Smooth muscle cell (in vitro differentiated cells): ENCODE measurements around the gene NUAK1. TPM values are rescaled to one million over a fixed set of nuclear protein-coding genes. Genes with fewer than 3 reads are reported as not detected.
A peak's percentile ranks its signal among the peaks of the same experiment; 100 is the strongest.

ENCODE experiments used
- DNase-seq: peaks from one replicate; lab custom pipeline; 2025; ENCODE audit not compliant: unreplicated experiment; lab: John Stamatoyannopoulos, UW
- H2AFZ ChIP-seq: fragments of 200-600 bp; sonication (generic); 2 replicates; pipeline ENCODE4 v1.6.0; 2016; ENCODE audit warnings: antibody characterized with exemption, low read depth, mild to moderate bottlenecking
- H3F3A ChIP-seq: fragments of 200-600 bp; sonication (generic); 2 replicates; pipeline ENCODE4 v1.6.0; 2017; ENCODE audit warnings: antibody characterized with exemption, low read depth
- H3K27ac ChIP-seq: fragments of 200-600 bp; sonication (generic); 2 replicates; pipeline ENCODE4 v1.5.1; 2016; ENCODE audit warnings: low read depth, mild to moderate bottlenecking
- H3K27me3 ChIP-seq: fragments of 200-600 bp; sonication (generic); 2 replicates; pipeline ENCODE4 v1.6.1; 2016; ENCODE audit warnings: low read depth, mild to moderate bottlenecking
- H3K36me3 ChIP-seq: fragments of 200-600 bp; sonication (generic); 2 replicates; pipeline ENCODE4 v1.5.1; 2016; ENCODE audit warnings: low read depth
- H3K4me1 ChIP-seq: fragments of 200-600 bp; sonication (generic); 2 replicates; pipeline ENCODE4 v1.5.1; 2016; ENCODE audit warnings: low read depth
- H3K4me2 ChIP-seq: fragments of 200-600 bp; sonication (generic); 2 replicates; pipeline ENCODE4 v1.6.0; 2016; ENCODE audit warnings: mild to moderate bottlenecking
- H3K4me3 ChIP-seq: fragments of 200-600 bp; sonication (generic); 2 replicates; pipeline ENCODE4 v1.5.1; 2016; ENCODE audit warnings: mild to moderate bottlenecking
- H3K79me2 ChIP-seq: fragments of 200-600 bp; sonication (generic); 2 replicates; pipeline ENCODE4 v1.6.0; 2016; ENCODE audit warnings: low read depth, mild to moderate bottlenecking
- H3K9ac ChIP-seq: fragments of 200-600 bp; sonication (generic); 2 replicates; pipeline ENCODE4 v1.6.0; 2016; ENCODE audit warnings: low read depth
- H3K9me3 ChIP-seq: fragments of 200-600 bp; sonication (generic); replicated peaks from 2 replicates; pipeline ENCODE4 v1.5.1; 2016; ENCODE audit warnings: low read depth
- H4K20me1 ChIP-seq: fragments of 200-600 bp; sonication (generic); 2 replicates; pipeline ENCODE4 v1.6.0; 2016; ENCODE audit warnings: low read depth
- CTCF ChIP-seq: fragments of 200-600 bp; sonication (generic); IDR thresholded peaks from 2 replicates; pipeline ENCODE4 v1.5.1; 2017; ENCODE audit warnings: borderline replicate concordance, mild to moderate bottlenecking, antibody characterized with exemption; ENCODE audit not compliant: insufficient read depth, poor library complexity, severe bottlenecking
- WGBS: methylation state at CpG from one replicate; pipeline ENCODE4 v1.1.7; 2016; ENCODE audit warnings: low lambda C conversion rate; 5-methylcytosine and 5-hydroxymethylcytosine counted together
- polyA plus RNA-seq: library from polyadenylated mRNA; unstranded; fragments of >200 nt; fragmentation: Nextera tagmentation; extraction: Ambion mirVana; gene quantifications from 2 replicates; pipeline ENCODE4 v1.2.1, GENCODE V29; 2016
- total RNA-seq: library from RNA; depleted of rRNA; stranded (reverse); fragments of >200 nt; gene quantifications from 2 replicates; pipeline ENCODE4 v1.2.3, GENCODE V29; 2014

Gene NUAK1
- total and polyA plus RNA-seq, 2 experiments from 2014 or later = 35.3 to 64.2 TPM

- H3K4me3 ChIP-seq = peak overlapping the region; percentile 88
- no peaks in the 10 kb centered on the region for H3K27me3 ChIP-seq
- 0% methylated on average over 13 of the region's 13 CpGs for WGBS
- no peaks in the 10 kb centered on the region for H3K9me3 ChIP-seq
- peak; percentile 55 for DNase-seq
- peak overlapping the region; percentile 82 for H3K4me2 ChIP-seq
- TF ChIP-seq CTCF = peak; percentile 84
- H3K9ac ChIP-seq = peak overlapping the region; percentile 88
- H3K27ac ChIP-seq = peak overlapping the region; percentile 92
- peaks cover 51% of the 10 kb centered on the region for H3K4me1 ChIP-seq
- H3F3A ChIP-seq = peaks cover 24% of the 10 kb centered on the region
- H2AFZ ChIP-seq = no peak overlapping the region
- H4K20me1 ChIP-seq = peaks cover 75% of the 10 kb centered on the region
- H3K79me2 ChIP-seq = peaks cover 94% of the 10 kb centered on the region
- H3K36me3 ChIP-seq = no peaks in the 10 kb centered on the region
These were observed 2.5 kb downstream of the NUAK1 start for GRCh38 chr12:106136263-106136662.

- H4K20me1 ChIP-seq = peaks cover 75% of the 10 kb centered on the region
These were observed 3.0 kb downstream of the NUAK1 start for GRCh38 chr12:106135781-106136180.

GRCh38 chr12:106135075-106135474 is 3.7 kb downstream of the NUAK1 start:
- H3K9ac ChIP-seq = peak overlapping the region; percentile 58
- peak overlapping the region; percentile 88 for H3K4me3 ChIP-seq
- H3K36me3 ChIP-seq = no peaks in the 10 kb centered on the region

More at GRCh38 chr12:106135781-106136180, 3.0 kb downstream of the NUAK1 start:
- peak overlapping the region; percentile 92 for H3K27ac ChIP-seq
- no peaks in the 10 kb centered on the region for H3K36me3 ChIP-seq
- no peak for TF ChIP-seq CTCF
- H3K9ac ChIP-seq = peak overlapping the region; percentile 58
- peak overlapping the region; percentile 82 for H3K4me2 ChIP-seq
- H3K4me3 ChIP-seq = peak overlapping the region; percentile 88
- H2AFZ ChIP-seq = no peak overlapping the region
- H3K9me3 ChIP-seq = no peaks in the 10 kb centered on the region
- H3K27me3 ChIP-seq = no peaks in the 10 kb centered on the region
- H3F3A ChIP-seq = peaks cover 24% of the 10 kb centered on the region
- 16% methylated on average over 4 of the region's 4 CpGs for WGBS
- no peak for DNase-seq
- peaks cover 94% of the 10 kb centered on the region for H3K79me2 ChIP-seq
- H3K4me1 ChIP-seq = peaks cover 48% of the 10 kb centered on the region

More at GRCh38 chr12:106135075-106135474, 3.7 kb downstream of the NUAK1 start:
- DNase-seq = no peak
- Histone ChIP-seq H4K20me1 (peaks cover 76% of the 10 kb centered on the region), H3F3A (peaks cover 21% of the 10 kb centered on the region), H3K4me1 (peaks cover 42% of the 10 kb centered on the region), H3K79me2 (peaks cover 94% of the 10 kb centered on the region), H3K27ac (peak overlapping the region; percentile 92), H3K27me3 (no peaks in the 10 kb centered on the region), H3K9me3 (no peaks in the 10 kb centered on the region), H2AFZ (no peak overlapping the region), H3K4me2 (peak overlapping the region; percentile 82)
- TF ChIP-seq CTCF = no peak
- WGBS = 33% methylated on average over 6 of the region's 6 CpGs
